ENCODE results near the gene PRDM10. TPM values are rescaled to one million over a fixed set of nuclear protein-coding genes. Genes with fewer than 3 reads are reported as not detected.

The PRDM10 gene
- total RNA-seq, 1 experiment from 2014 or later: 7.7 TPM

- Mint-ChIP-seq H3K36me3 (ENCODE audit: insufficient read depth in 1 of 3, low read depth in 3 of 3) (peaks cover 16 to 26% (median 22%) of the 10 kb centered on the region in 3 experiments; a peak in 6 of 7 replicates), H3K4me1 (peaks cover 22 to 24% of the 10 kb centered on the region in 2 experiments), H3K9me3 (no peaks in the 10 kb centered on the region), H3K27me3 (ENCODE audit: low read depth) (no peaks in the 10 kb centered on the region), H3K27ac (peak overlapping the region; percentile 52 to 87 (median 70); a peak in 4 of 7 replicates), H3K4me3 (no peak overlapping the region)
- Histone ChIP-seq H3K18ac (ENCODE audit: insufficient read length, low read depth, low read length) (no peak overlapping the region), H2AFZ (ENCODE audit: low read length) (no peak overlapping the region), H2BK120ac (ENCODE audit: low read depth, low read length, poor library complexity, severe bottlenecking) (no peak overlapping the region), H2BK12ac (ENCODE audit: insufficient read length, low read depth, low read length) (no peak overlapping the region), H2BK5ac (ENCODE audit: insufficient read length, low read length) (no peak overlapping the region), H3K4me2 (ENCODE audit: insufficient read depth, insufficient read length, low read length) (no peak overlapping the region), H3K4me1 (ENCODE audit: insufficient read depth, low read length) (0 out of 2 replicates have a peak, but pooled peaks cover 4% of the 10 kb centered on the region), H3K4ac (ENCODE audit: low read depth, low read length) (no peak overlapping the region), H4K8ac (replicated peaks; ENCODE audit: insufficient read length, low read depth, low read length) (no peak overlapping the region), H3K23me2 (ENCODE audit: insufficient read length, low read depth, low read length, poor library complexity, severe bottlenecking) (no peaks in the 10 kb centered on the region), H3K23ac (ENCODE audit: insufficient read length, low read depth, low read length) (no peak overlapping the region), H3K9ac (ENCODE audit: extremely low read depth, insufficient read length, low read length) (no peak overlapping the region), H2BK20ac (ENCODE audit: low read depth, low read length, poor library complexity, severe bottlenecking) (no peak overlapping the region), H3K27ac (ENCODE audit: insufficient read length, low read depth, low read length) (no peak overlapping the region), H4K5ac (ENCODE audit: insufficient read length, low read depth, low read length) (no peak overlapping the region), H3K79me2 (ENCODE audit: insufficient read depth, low read length) (no peaks in the 10 kb centered on the region), H2AK5ac (ENCODE audit: insufficient read length, low read length) (no peak overlapping the region), H2BK15ac (ENCODE audit: low read depth, low read length) (no peak overlapping the region), H3K79me1 (ENCODE audit: insufficient read depth, low read depth, low read length, poor library complexity, severe bottlenecking) (no peaks in the 10 kb centered on the region), H4K91ac (ENCODE audit: insufficient read length, low read depth, low read length) (no peak overlapping the region), H4K20me1 (ENCODE audit: control insufficient read depth, insufficient read depth, insufficient read length) (no peaks in the 10 kb centered on the region), H3K56ac (ENCODE audit: insufficient read length, low read depth, low read length) (no peak overlapping the region), H3K14ac (ENCODE audit: insufficient read depth, low read length) (no peak overlapping the region), H3K27me3 (ENCODE audit: insufficient read depth, low read length) (no peaks in the 10 kb centered on the region), H3T11ph (ENCODE audit: low read length) (no peak overlapping the region), H3K9me3 (ENCODE audit: control insufficient read depth, low read depth, low read length) (no peaks in the 10 kb centered on the region)
- WGBS (ENCODE audit: extremely low coverage, insufficient read length, low lambda C conversion rate): no CpG with 5 or more reads among the region's 5 CpGs
- DNase-seq: peak; percentile 79
- peak; percentile 60 for TF ChIP-seq CTCF (conservative IDR thresholded peaks at IDR 0.05)
Observed at GRCh38 chr11:129947474-129947873, 55.2 kb downstream of the PRDM10 start.

Data from H9 (cell line).